Neural progenitor cell (in vitro differentiated cells): ENCODE measurements around the gene TBXA2R.

ENCODE experiments used
- EZH2 ChIP-seq: fragments of 200-600 bp; sonication (generic); IDR thresholded peaks from 2 replicates; pipeline ENCODE4 v1.6.1; 2017; ENCODE audit warnings: antibody characterized with exemption, mild to moderate bottlenecking, moderate library complexity
- TF ChIP-seq, protein P1 (sequence below): fragments of 200-600 bp; sonication (generic); IDR thresholded peaks from 2 replicates; pipeline ENCODE4 v1.5.1; 2017; ENCODE audit warnings: antibody characterized with exemption, mild to moderate bottlenecking

DNA sequence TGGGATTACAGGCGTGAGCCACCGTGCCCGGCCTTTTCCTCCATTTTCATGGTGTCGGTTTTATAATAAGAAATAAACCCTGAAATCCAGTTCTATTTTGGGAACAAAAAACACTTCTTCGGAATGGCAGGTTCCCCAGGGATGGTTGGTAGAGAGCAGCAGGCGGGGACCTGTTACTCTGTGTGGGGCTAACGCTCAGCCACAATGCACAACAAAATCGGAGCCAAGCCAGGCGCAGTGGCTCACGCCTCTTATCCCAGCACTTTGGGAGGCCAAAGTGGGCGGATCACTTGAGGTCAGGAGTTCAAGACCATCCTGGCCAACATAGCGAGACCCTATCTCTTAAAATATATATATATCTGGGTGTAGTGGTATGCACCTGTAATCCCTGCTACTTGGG lies 5.7 kb downstream of the TBXA2R start:
- TF ChIP-seq, protein P1, sequence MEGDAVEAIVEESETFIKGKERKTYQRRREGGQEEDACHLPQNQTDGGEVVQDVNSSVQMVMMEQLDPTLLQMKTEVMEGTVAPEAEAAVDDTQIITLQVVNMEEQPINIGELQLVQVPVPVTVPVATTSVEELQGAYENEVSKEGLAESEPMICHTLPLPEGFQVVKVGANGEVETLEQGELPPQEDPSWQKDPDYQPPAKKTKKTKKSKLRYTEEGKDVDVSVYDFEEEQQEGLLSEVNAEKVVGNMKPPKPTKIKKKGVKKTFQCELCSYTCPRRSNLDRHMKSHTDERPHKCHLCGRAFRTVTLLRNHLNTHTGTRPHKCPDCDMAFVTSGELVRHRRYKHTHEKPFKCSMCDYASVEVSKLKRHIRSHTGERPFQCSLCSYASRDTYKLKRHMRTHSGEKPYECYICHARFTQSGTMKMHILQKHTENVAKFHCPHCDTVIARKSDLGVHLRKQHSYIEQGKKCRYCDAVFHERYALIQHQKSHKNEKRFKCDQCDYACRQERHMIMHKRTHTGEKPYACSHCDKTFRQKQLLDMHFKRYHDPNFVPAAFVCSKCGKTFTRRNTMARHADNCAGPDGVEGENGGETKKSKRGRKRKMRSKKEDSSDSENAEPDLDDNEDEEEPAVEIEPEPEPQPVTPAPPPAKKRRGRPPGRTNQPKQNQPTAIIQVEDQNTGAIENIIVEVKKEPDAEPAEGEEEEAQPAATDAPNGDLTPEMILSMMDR, result no peak
- no peak for TF ChIP-seq EZH2
